GM23248 (cell line): ENCODE measurements around the gene ZBTB32. TPM values are rescaled to one million over a fixed set of nuclear protein-coding genes. Genes with fewer than 3 reads are reported as not detected.
"Not testable (repeated sequence)": the region's sequence is repeated elsewhere in the genome, so short reads cannot be mapped to it uniquely, and the experiment has no call there.

Experiments used
- DNase-seq: peaks from one replicate; pipeline ENCODE4 v3.0.0-alpha.2; 2015
- H2AFZ ChIP-seq: fragments of 200-600 bp; sonication (generic); 2 replicates; pipeline ENCODE4 v1.6.1; 2016; ENCODE audit warnings: antibody characterized with exemption
- H3F3A ChIP-seq: fragments of 200-600 bp; sonication (generic); 2 replicates; pipeline ENCODE4 v1.6.1; 2016; ENCODE audit warnings: mild to moderate bottlenecking, antibody characterized with exemption, mixed run types; ENCODE audit not compliant: insufficient read depth
- H3K27ac ChIP-seq: fragments of 200-600 bp; sonication (generic); 2 replicates; pipeline ENCODE4 v1.5.1; 2016; ENCODE audit warnings: mild to moderate bottlenecking
- H3K27me3 ChIP-seq: fragments of 200-600 bp; sonication (generic); replicated peaks from 2 replicates; pipeline ENCODE4 v1.6.1; 2016; ENCODE audit warnings: mild to moderate bottlenecking; ENCODE audit not compliant: insufficient read depth
- H3K36me3 ChIP-seq: fragments of 200-600 bp; sonication (generic); 2 replicates; pipeline ENCODE4 v1.6.1; 2016; ENCODE audit warnings: low read depth, mild to moderate bottlenecking
- H3K4me1 ChIP-seq: fragments of 200-600 bp; sonication (generic); 2 replicates; pipeline ENCODE4 v1.6.1; 2016; ENCODE audit warnings: mild to moderate bottlenecking; ENCODE audit not compliant: insufficient read depth
- H3K4me2 ChIP-seq: fragments of 200-600 bp; sonication (generic); one replicate; pipeline ENCODE4 v1.6.1; 2016; ENCODE audit warnings: mild to moderate bottlenecking; ENCODE audit not compliant: unreplicated experiment
- H3K4me3 ChIP-seq: fragments of 200-600 bp; sonication (generic); 2 replicates; pipeline ENCODE4 v1.5.1; 2016; ENCODE audit warnings: mild to moderate bottlenecking
- H3K79me2 ChIP-seq: fragments of 200-600 bp; sonication (generic); 2 replicates; pipeline ENCODE4 v1.6.1; 2016; ENCODE audit warnings: mild to moderate bottlenecking; ENCODE audit not compliant: insufficient read depth
- H3K9ac ChIP-seq: fragments of 200-600 bp; sonication (generic); 2 replicates; pipeline ENCODE4 v1.6.1; 2016; ENCODE audit warnings: mild to moderate bottlenecking
- H3K9me2 ChIP-seq: fragments of 200-600 bp; sonication (generic); 2 replicates; pipeline ENCODE4 v1.6.1; 2016; ENCODE audit warnings: mixed run types, mild to moderate bottlenecking, moderate library complexity; ENCODE audit not compliant: insufficient read depth
- H3K9me3 ChIP-seq: fragments of 200-600 bp; sonication (generic); one replicate; pipeline ENCODE4 v1.6.1; 2017; ENCODE audit warnings: low read depth
- H4K20me1 ChIP-seq: fragments of 200-600 bp; sonication (generic); 2 replicates; pipeline ENCODE4 v1.6.0; 2016; ENCODE audit not compliant: insufficient read depth
- EZH2 ChIP-seq: fragments of 200-600 bp; sonication (generic); IDR thresholded peaks from 2 replicates; pipeline ENCODE4 v1.6.1; 2018; ENCODE audit warnings: antibody characterized with exemption, mild to moderate bottlenecking; ENCODE audit not compliant: insufficient read depth, poor library complexity, severe bottlenecking
- EZH2phosphoT487 ChIP-seq: fragments of 200-600 bp; sonication (generic); IDR thresholded peaks from 2 replicates; pipeline ENCODE4 v1.6.1; 2018; ENCODE audit warnings: antibody characterized with exemption, moderate library complexity, mild to moderate bottlenecking, low read depth; ENCODE audit not compliant: insufficient read depth
- WGBS, 2 experiments: methylation state at CpG; one replicate each; pipeline ENCODE4 v1.1.6; 2015 to 2017; ENCODE audit warnings: low lambda C conversion rate in 2 of 2, low coverage in 1 of 2; ENCODE audit errors: missing lambda C conversion rate in 2 of 2; 5-methylcytosine and 5-hydroxymethylcytosine counted together
- in situ Hi-C: fragments of 300-500 bp; cut with MboI; formaldehyde crosslinking; loops from 2 replicates; pipeline ENCODE4 v1.15.0; 2020
- polyA plus RNA-seq: library from polyadenylated mRNA; unstranded; fragments of >200 nt; fragmentation: Nextera tagmentation; extraction: Ambion mirVana; gene quantifications from 2 replicates; pipeline ENCODE4 v1.2.1, GENCODE V29; 2016
- total RNA-seq: library from RNA; depleted of rRNA; stranded (reverse); fragments of >200 nt; shearing (Covaris generic); gene quantifications from 2 replicates; pipeline ENCODE4 v1.2.3, GENCODE V29; 2014

Gene ZBTB32
- total and polyA plus RNA-seq, 2 experiments from 2014 or later = not detected

DNA sequence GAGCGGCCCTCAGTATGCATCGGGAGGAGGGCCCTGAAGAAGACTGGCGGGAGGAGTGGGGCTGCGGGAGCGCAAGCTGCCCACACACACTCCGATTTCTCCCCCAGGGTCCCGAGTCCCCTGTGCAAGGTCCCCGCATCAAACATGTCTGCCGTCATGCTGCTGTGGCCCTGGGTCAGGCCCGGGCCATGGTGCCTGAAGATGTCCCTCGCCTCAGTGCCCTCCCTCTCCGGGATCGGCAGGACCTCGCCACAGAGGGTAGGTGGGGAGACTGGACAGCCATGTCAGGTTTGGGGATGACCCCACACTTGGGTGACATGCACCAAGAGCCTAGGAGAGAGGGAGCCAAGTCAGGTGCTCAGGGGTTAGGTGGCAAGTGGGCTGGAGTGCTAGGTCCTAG, 18.1 kb downstream of the ZBTB32 start:
- Histone ChIP-seq H4K20me1 (no peaks in the 10 kb centered on the region), H3K4me3 (no peak overlapping the region), H3K27me3 (no peaks in the 10 kb centered on the region), H3K4me1 (no peaks in the 10 kb centered on the region), H3K27ac (no peak overlapping the region), H3F3A (no peaks in the 10 kb centered on the region), H3K79me2 (peaks cover 51% of the 10 kb centered on the region), H3K4me2 (no peak overlapping the region), H3K9me2 (no peaks in the 10 kb centered on the region), H3K36me3 (peaks cover 25% of the 10 kb centered on the region; the same call in 1 of the 2 replicates), H2AFZ (no peak overlapping the region), H3K9me3 (no peaks in the 10 kb centered on the region), H3K9ac (no peak overlapping the region)
- in situ Hi-C loops = no loop called here
- WGBS, 2 experiments = 92% methylated on average over 14 of the region's 14 CpGs
- TF ChIP-seq EZH2 (no peak), EZH2phosphoT487 (no peak)
- no peak for DNase-seq

DNA sequence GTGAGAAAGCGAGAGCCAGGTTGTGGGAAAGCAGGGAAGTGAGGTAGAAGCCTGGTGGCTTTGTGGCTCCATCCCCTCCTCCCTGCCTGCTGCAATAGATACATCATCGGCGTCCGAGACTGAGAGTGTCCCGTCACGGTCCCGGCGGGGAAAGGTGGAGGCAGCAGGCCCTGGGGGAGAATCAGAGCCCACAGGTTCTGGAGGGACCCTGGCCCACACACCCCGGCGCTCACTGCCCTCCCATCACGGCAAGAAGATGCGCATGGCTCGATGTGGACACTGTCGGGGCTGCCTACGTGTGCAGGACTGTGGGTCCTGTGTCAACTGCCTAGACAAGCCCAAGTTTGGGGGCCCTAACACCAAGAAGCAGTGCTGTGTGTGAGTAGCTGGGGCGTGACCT, 18.5 kb downstream of the ZBTB32 start:
- Histone ChIP-seq H3K36me3 (peaks cover 25% of the 10 kb centered on the region; the same call in 1 of the 2 replicates), H3K4me3 (no peak overlapping the region), H3K79me2 (peaks cover 51% of the 10 kb centered on the region), H3K27me3 (no peaks in the 10 kb centered on the region), H3K9me3 (no peaks in the 10 kb centered on the region), H3K9ac (no peak overlapping the region), H2AFZ (no peak overlapping the region), H3K9me2 (no peaks in the 10 kb centered on the region), H4K20me1 (no peaks in the 10 kb centered on the region), H3K4me1 (no peaks in the 10 kb centered on the region), H3K4me2 (no peak overlapping the region), H3F3A (no peaks in the 10 kb centered on the region), H3K27ac (no peak overlapping the region)
- DNase-seq = no peak
- in situ Hi-C loops = no loop called here
- TF ChIP-seq EZH2 (no peak), EZH2phosphoT487 (no peak)
- 85 to 89% methylated on average over 14 to 16 of the region's 16 CpGs for WGBS, 2 experiments

DNA sequence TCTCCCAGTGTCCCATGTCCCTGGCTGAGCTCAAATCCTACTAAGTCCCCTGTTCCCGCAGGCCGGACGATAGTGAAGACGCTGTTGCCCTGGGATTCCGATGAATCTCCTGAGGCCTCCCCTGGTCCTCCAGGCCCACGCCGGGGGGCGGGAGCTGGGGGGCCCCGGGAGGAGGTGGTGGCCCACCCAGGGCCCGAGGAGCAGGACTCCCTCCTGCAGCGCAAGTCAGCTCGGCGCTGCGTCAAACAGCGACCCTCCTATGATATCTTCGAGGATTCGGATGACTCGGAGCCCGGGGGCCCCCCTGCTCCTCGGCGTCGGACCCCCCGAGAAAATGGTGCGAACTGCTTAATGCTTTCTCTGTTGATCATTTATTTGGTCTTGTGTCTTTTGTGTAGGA, 19.3 kb downstream of the ZBTB32 start:
- H3F3A ChIP-seq = no peaks in the 10 kb centered on the region
- H3K27ac ChIP-seq = no peak overlapping the region
- no peak for TF ChIP-seq EZH2
- no peak for TF ChIP-seq EZH2phosphoT487
- H2AFZ ChIP-seq = no peak overlapping the region
- peaks cover 25% of the 10 kb centered on the region; the same call in 1 of the 2 replicates for H3K36me3 ChIP-seq
- H3K27me3 ChIP-seq = no peaks in the 10 kb centered on the region
- H3K4me3 ChIP-seq = no peak overlapping the region
- no peak overlapping the region for H3K9ac ChIP-seq
- no peak overlapping the region for H3K4me2 ChIP-seq
- H3K4me1 ChIP-seq = no peaks in the 10 kb centered on the region
- no peaks in the 10 kb centered on the region for H3K9me3 ChIP-seq
- no peak for DNase-seq
- H3K79me2 ChIP-seq = peaks cover 46% of the 10 kb centered on the region
- 95 to 97% methylated on average over 12 to 24 of the region's 24 CpGs for WGBS, 2 experiments
- H4K20me1 ChIP-seq = no peaks in the 10 kb centered on the region
- in situ Hi-C loops = no loop called here
- no peaks in the 10 kb centered on the region for H3K9me2 ChIP-seq

DNA sequence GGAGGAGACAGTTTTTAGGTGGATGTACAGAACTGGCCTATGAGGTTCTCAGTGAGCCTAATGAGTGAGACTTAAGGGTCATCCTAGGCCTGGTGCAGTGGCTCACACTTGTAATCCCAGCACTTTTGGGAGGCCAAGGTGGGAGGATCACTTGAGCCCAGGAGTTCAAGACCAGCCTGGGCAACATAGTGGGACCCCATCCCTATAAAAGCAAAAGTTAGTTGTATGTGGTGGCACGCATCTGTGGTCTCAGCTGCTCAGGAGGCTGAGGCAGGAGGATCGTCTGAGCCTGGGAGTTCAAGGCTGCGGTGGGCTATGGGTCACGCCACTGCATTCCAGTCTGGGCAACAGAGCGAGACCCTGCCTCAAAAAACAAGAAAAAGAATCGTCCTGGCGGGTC, 19.8 kb downstream of the ZBTB32 start:
- H2AFZ ChIP-seq, DNase-seq, H3K9me3 ChIP-seq, H3K9ac ChIP-seq, H3K9me2 ChIP-seq, H3K27ac ChIP-seq, H3K4me2 ChIP-seq, in situ Hi-C loops, H3K4me1 ChIP-seq, H3F3A ChIP-seq, H3K4me3 ChIP-seq, H3K27me3 ChIP-seq, H4K20me1 ChIP-seq: not testable (repeated sequence)
- Histone ChIP-seq H3K36me3 (peaks cover 25% of the 10 kb centered on the region; the same call in 1 of the 2 replicates), H3K79me2 (peaks cover 41% of the 10 kb centered on the region)
- WGBS, 2 experiments = 95 to 98% methylated on average over 7 of the region's 7 CpGs

DNA sequence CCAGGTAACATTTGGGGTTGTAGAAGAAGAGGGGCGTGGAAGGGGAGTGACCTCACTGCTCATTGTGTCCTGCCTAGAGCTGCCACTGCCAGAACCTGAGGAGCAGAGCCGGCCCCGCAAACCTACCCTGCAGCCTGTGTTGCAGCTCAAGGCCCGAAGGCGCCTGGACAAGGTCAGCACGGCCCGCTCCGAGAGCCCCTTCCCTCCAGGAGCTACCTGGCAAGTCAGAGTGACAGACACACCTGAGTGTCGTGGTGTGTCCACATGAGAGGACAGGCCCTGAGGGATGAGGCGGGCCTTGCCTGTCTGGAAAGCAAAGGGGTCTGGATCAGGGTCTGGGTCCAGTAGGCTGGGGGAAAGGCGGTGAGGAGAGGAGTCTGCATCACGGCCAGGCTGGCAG, 20.2 kb downstream of the ZBTB32 start:
- H2AFZ ChIP-seq = no peak overlapping the region
- no peaks in the 10 kb centered on the region for H4K20me1 ChIP-seq
- no peaks in the 10 kb centered on the region for H3K27me3 ChIP-seq
- no peaks in the 10 kb centered on the region for H3K9me2 ChIP-seq
- H3F3A ChIP-seq = no peaks in the 10 kb centered on the region
- H3K9me3 ChIP-seq = no peaks in the 10 kb centered on the region
- no peak overlapping the region for H3K4me2 ChIP-seq
- in situ Hi-C loops = no loop called here
- DNase-seq = no peak
- peaks cover 25% of the 10 kb centered on the region; the same call in 1 of the 2 replicates for H3K36me3 ChIP-seq
- H3K4me3 ChIP-seq = no peak overlapping the region
- no peak overlapping the region for H3K27ac ChIP-seq
- peaks cover 37% of the 10 kb centered on the region for H3K79me2 ChIP-seq
- no peaks in the 10 kb centered on the region for H3K4me1 ChIP-seq
- WGBS, 2 experiments = 98 to 99% methylated on average over 12 of the region's 12 CpGs
- TF ChIP-seq EZH2phosphoT487 (no peak), EZH2 (no peak)
- H3K9ac ChIP-seq = no peak overlapping the region
